GM23338 (cell line): ENCODE measurements around the gene MYO1G. TPM values are rescaled to one million over a fixed set of nuclear protein-coding genes. Genes with fewer than 3 reads are reported as not detected.

ENCODE experiments used
- ATAC-seq: fragments of 200-7000 bp; cut with Tn5 transposase; 3 replicates; pipeline ENCODE4 v1.9.1; 2020
- DNase-seq: peaks from one replicate; pipeline ENCODE4 v3.0.0-alpha.2; 2015; ENCODE audit warnings: low spot score
- H2AFZ ChIP-seq: fragments of 200-600 bp; sonication (generic); 2 replicates; pipeline ENCODE4 v1.8.0; 2016; ENCODE audit warnings: antibody characterized with exemption, mild to moderate bottlenecking, moderate library complexity
- H3F3A ChIP-seq: fragments of 200-600 bp; sonication (generic); replicated peaks from 2 replicates; pipeline ENCODE4 v1.8.0; 2017; ENCODE audit warnings: antibody characterized with exemption, mixed run types, low read depth
- H3K27ac ChIP-seq: fragments of 200-600 bp; sonication (generic); 2 replicates; pipeline ENCODE4 v1.6.1; 2016; ENCODE audit warnings: low read depth
- H3K27me3 ChIP-seq: fragments of 200-600 bp; sonication (generic); 2 replicates; pipeline ENCODE4 v1.8.0; 2016; ENCODE audit warnings: mild to moderate bottlenecking, mixed run types, moderate library complexity; ENCODE audit not compliant: insufficient read depth
- H3K36me3 ChIP-seq: fragments of 200-600 bp; sonication (generic); 2 replicates; pipeline ENCODE4 v1.8.0; 2016; ENCODE audit warnings: mild to moderate bottlenecking; ENCODE audit not compliant: insufficient read depth
- H3K4me1 ChIP-seq: fragments of 200-600 bp; sonication (generic); 2 replicates; pipeline ENCODE4 v1.8.0; 2016; ENCODE audit warnings: mild to moderate bottlenecking, moderate library complexity; ENCODE audit not compliant: insufficient read depth
- H3K4me2 ChIP-seq: fragments of 200-600 bp; sonication (generic); 2 replicates; pipeline ENCODE4 v1.7.1; 2017; ENCODE audit warnings: mixed run types
- H3K4me3 ChIP-seq: fragments of 200-600 bp; sonication (generic); 2 replicates; pipeline ENCODE4 v1.6.1; 2016; ENCODE audit warnings: mixed run types
- H3K79me2 ChIP-seq: fragments of 200-600 bp; sonication (generic); replicated peaks from 2 replicates; pipeline ENCODE4 v1.8.0; 2017; ENCODE audit warnings: mild to moderate bottlenecking; ENCODE audit not compliant: insufficient read depth
- H3K9me2 ChIP-seq: fragments of 200-600 bp; sonication (generic); 2 replicates; pipeline ENCODE4 v1.8.0; 2017; ENCODE audit not compliant: insufficient read depth
- H4K20me1 ChIP-seq: fragments of 200-600 bp; sonication (generic); replicated peaks from 2 replicates; pipeline ENCODE4 v1.8.0; 2017; ENCODE audit warnings: mild to moderate bottlenecking; ENCODE audit not compliant: insufficient read depth
- H3K27ac Mint-ChIP-seq: 2 replicates; pipeline ENCODE4 v1.8.0; 2020; ENCODE audit warnings: inconsistent platforms, mild to moderate bottlenecking, moderate library complexity, mixed read lengths
- H3K27me3 Mint-ChIP-seq: 3 replicates; pipeline ENCODE4 v1.8.0; 2022; ENCODE audit warnings: low read depth, mild to moderate bottlenecking, moderate library complexity, mixed read lengths, inconsistent platforms; ENCODE audit not compliant: insufficient read depth, poor library complexity
- H3K36me3 Mint-ChIP-seq: 3 replicates; pipeline ENCODE4 v1.8.0; 2021; ENCODE audit warnings: low read depth, mild to moderate bottlenecking, inconsistent platforms, moderate library complexity, mixed read lengths
- H3K4me1 Mint-ChIP-seq: 3 replicates; pipeline ENCODE4 v1.8.0; 2020; ENCODE audit warnings: mild to moderate bottlenecking, inconsistent platforms, mixed read lengths
- H3K4me3 Mint-ChIP-seq: 3 replicates; pipeline ENCODE4 v1.8.0; 2021; ENCODE audit warnings: moderate library complexity, mild to moderate bottlenecking, inconsistent platforms, mixed read lengths
- H3K9me3 Mint-ChIP-seq: 3 replicates; pipeline ENCODE4 v1.8.0; 2020; ENCODE audit warnings: moderate library complexity, mild to moderate bottlenecking, inconsistent platforms, mixed read lengths
- CREB1 ChIP-seq: fragments of 250-450 bp; sonication (Bioruptor Pico); IDR thresholded peaks from 2 replicates; pipeline ENCODE4 v1.5.0; 2020; ENCODE audit warnings: low read depth, mild to moderate bottlenecking, moderate library complexity
- CTCF ChIP-seq, 2 experiments: fragments of 200-600 bp in 1 of 2; sonication (generic) in 1 of 2; conservative IDR thresholded peaks; 2 replicates each; pipeline versions ENCODE4 v1.5.1 to v1.6.1; 2016 to 2017; ENCODE audit warnings: antibody characterized with exemption in 2 of 2, low read depth in 2 of 2, mild to moderate bottlenecking in 2 of 2, moderate library complexity in 1 of 2
- ETS1 ChIP-seq: IDR thresholded peaks from 2 replicates; pipeline ENCODE4 v1.6.1; 2016; ENCODE audit warnings: antibody characterized with exemption
- EZH2 ChIP-seq: fragments of 200-600 bp; sonication (generic); IDR thresholded peaks from one replicate; pipeline ENCODE4 v1.8.0; 2017; ENCODE audit warnings: antibody characterized with exemption, mild to moderate bottlenecking, low read depth; ENCODE audit not compliant: unreplicated experiment
- EZH2phosphoT487 ChIP-seq: fragments of 200-600 bp; sonication (generic); IDR thresholded peaks from one replicate; pipeline ENCODE4 v1.8.1; 2018; ENCODE audit warnings: antibody characterized with exemption; ENCODE audit not compliant: unreplicated experiment
- JUNB ChIP-seq: IDR thresholded peaks from one replicate; pipeline ENCODE4 v1.6.1; 2016; ENCODE audit warnings: antibody characterized with exemption; ENCODE audit not compliant: unreplicated experiment
- NANOG ChIP-seq: IDR thresholded peaks from 2 replicates; pipeline ENCODE4 v1.6.1; 2016; ENCODE audit warnings: antibody characterized with exemption, borderline replicate concordance
- POLR2AphosphoS5 ChIP-seq: IDR thresholded peaks from 2 replicates; pipeline ENCODE4 v1.6.1; 2016; ENCODE audit warnings: antibody characterized with exemption, low read depth
- REST ChIP-seq: IDR thresholded peaks from one replicate; pipeline ENCODE4 v1.6.1; 2018; ENCODE audit warnings: antibody characterized with exemption; ENCODE audit not compliant: unreplicated experiment
- STAT1 ChIP-seq: IDR thresholded peaks from one replicate; pipeline ENCODE4 v1.6.1; 2016; ENCODE audit warnings: antibody characterized with exemption; ENCODE audit not compliant: unreplicated experiment
- ZNF114 ChIP-seq: fragments of 250-450 bp; sonication (Bioruptor Pico); IDR thresholded peaks from 2 replicates; pipeline ENCODE4 v1.5.0; 2020; ENCODE audit warnings: mild to moderate bottlenecking, moderate library complexity
- ZNF331 ChIP-seq: fragments of 250-450 bp; sonication (Bioruptor Pico); IDR thresholded peaks from 2 replicates; pipeline ENCODE4 v1.5.0; 2020; ENCODE audit warnings: low read depth, mild to moderate bottlenecking, moderate library complexity
- ZNF462 ChIP-seq: fragments of 250-450 bp; sonication (Bioruptor Pico); IDR thresholded peaks from 2 replicates; pipeline ENCODE4 v1.5.0; 2020; ENCODE audit warnings: mild to moderate bottlenecking, moderate library complexity
- polyA plus RNA-seq: library from polyadenylated mRNA; unstranded; fragments of >200 nt; fragmentation: Nextera tagmentation; extraction: Ambion mirVana; gene quantifications from 2 replicates; pipeline ENCODE4 v1.2.1, GENCODE V29; 2016
- total RNA-seq: library from RNA; depleted of rRNA; stranded (reverse); fragments of >200 nt; shearing (Covaris generic); gene quantifications from 2 replicates; pipeline ENCODE4 v1.2.3, GENCODE V29; 2014

The MYO1G gene
- total and polyA plus RNA-seq, 2 experiments from 2014 or later, result 0.10 to 0.11 TPM

- peaks cover 2% of the 10 kb centered on the region for H3K27me3 Mint-ChIP-seq
- no peaks in the 10 kb centered on the region for H3K36me3 Mint-ChIP-seq
- Histone ChIP-seq H3K79me2 (no peaks in the 10 kb centered on the region), H3K9me2 (no peaks in the 10 kb centered on the region), H3K4me3 (no peak overlapping the region), H3K4me2 (no peak overlapping the region), H2AFZ (no peak overlapping the region), H3K27me3 (no peaks in the 10 kb centered on the region), H4K20me1 (no peaks in the 10 kb centered on the region), H3K4me1 (no peaks in the 10 kb centered on the region), H3K36me3 (no peaks in the 10 kb centered on the region), H3F3A (no peaks in the 10 kb centered on the region), H3K27ac (no peak overlapping the region)
- ATAC-seq (no peak), DNase-seq (no peak)
- no peaks in the 10 kb centered on the region for H3K4me1 Mint-ChIP-seq
- no peak overlapping the region for H3K4me3 Mint-ChIP-seq
- no peak for TF ChIP-seq EZH2phosphoT487
- no peak for TF ChIP-seq CREB1 (CRISPR knock-in tag)
- TF ChIP-seq CTCF (conservative IDR thresholded peaks at IDR 0.05; ENCODE audit: low read depth in 2 of 2), result no peak
- TF ChIP-seq ZNF331, result no peak
- TF ChIP-seq POLR2AphosphoS5, result no peak
- no peak for TF ChIP-seq EZH2
- no peak for TF ChIP-seq ZNF114
- TF ChIP-seq REST, result no peak
- no peak for TF ChIP-seq JUNB
- no peak for TF ChIP-seq ZNF462 (CRISPR knock-in tag)
- TF ChIP-seq ETS1, result no peak
- TF ChIP-seq NANOG, result no peak
- TF ChIP-seq STAT1, result no peak
- H3K27ac Mint-ChIP-seq, result no peak overlapping the region
- peaks cover 6% of the 10 kb centered on the region; the same call in 2 of the 3 replicates for H3K9me3 Mint-ChIP-seq
These were observed 58.7 kb downstream of the MYO1G start for GRCh38 chr7:44920119-44920518.
